ENCODE data around the gene SPATA20.

SPATA20 gene

GRCh38 chr17:50604513-50604912 is 57.5 kb downstream of the SPATA20 start:
- no peak for TF ChIP-seq TAF1 (IDR thresholded peaks at IDR 0.05; ENCODE audit: borderline replicate concordance, insufficient read depth, low read length)
- no peak for TF ChIP-seq SIN3A (IDR thresholded peaks at IDR 0.05; ENCODE audit: borderline replicate concordance, insufficient read depth, low read length)
- TF ChIP-seq REST (IDR thresholded peaks at IDR 0.05; ENCODE audit: insufficient read depth in 1 of 2, low read depth in 2 of 2, low read length in 2 of 2), result no peak
- no peak for TF ChIP-seq FOXP2 (optimal IDR thresholded peaks at IDR 0.05; ENCODE audit: borderline replicate concordance, extremely low read depth, extremely low read length, insufficient read depth)

GRCh38 chr17:50605429-50605828 is 58.5 kb downstream of the SPATA20 start:
- TF ChIP-seq POLR2AphosphoS5 (IDR thresholded peaks at IDR 0.05; ENCODE audit: low read depth, low read length) (no peak), REST (IDR thresholded peaks at IDR 0.05; ENCODE audit: insufficient read depth in 1 of 2, low read depth in 2 of 2, low read length in 2 of 2) (no peak), SIN3A (IDR thresholded peaks at IDR 0.05; ENCODE audit: borderline replicate concordance, insufficient read depth, low read length) (no peak), TAF1 (IDR thresholded peaks at IDR 0.05; ENCODE audit: borderline replicate concordance, insufficient read depth, low read length) (no peak), FOXP2 (optimal IDR thresholded peaks at IDR 0.05; ENCODE audit: borderline replicate concordance, extremely low read depth, extremely low read length, insufficient read depth) (no peak)
